Activated naive CD4-positive, alpha-beta T cell treated with anti-CD3 and anti-CD28 coated beads, Interleukin-2, amount 10 ng/mL, durations not matched to agents 7 days and 5 days (primary cell): ENCODE measurements around the gene FXYD4.
"Not testable (repeated sequence)": the region's sequence is repeated elsewhere in the genome, so short reads cannot be mapped to it uniquely, and the experiment has no call there.

Experiments
- CTCF ChIA-PET: fragments of 350-600 bp; sonication (Branson Sonifier 250); formaldehyde crosslinking; loops from one replicate; lab custom pipeline; 2021; ENCODE audit warnings: antibody characterized with exemption; lab: Charles Lee
- DNase-seq: peaks from one replicate; pipeline ENCODE4 v3.0.0-alpha.2; 2020
- H3K27ac Mint-ChIP-seq: one replicate; pipeline ENCODE4 v1.8.0; 2021; ENCODE audit warnings: mild to moderate bottlenecking, moderate library complexity, mixed read lengths
- H3K27me3 Mint-ChIP-seq: one replicate; pipeline ENCODE4 v1.8.0; 2021; ENCODE audit warnings: mild to moderate bottlenecking, mixed read lengths
- H3K36me3 Mint-ChIP-seq: one replicate; pipeline ENCODE4 v1.8.0; 2021; ENCODE audit warnings: mixed read lengths
- H3K4me1 Mint-ChIP-seq: one replicate; pipeline ENCODE4 v1.8.0; 2021; ENCODE audit warnings: mixed read lengths
- H3K4me3 Mint-ChIP-seq: one replicate; pipeline ENCODE4 v1.8.0; 2021; ENCODE audit warnings: mild to moderate bottlenecking, moderate library complexity, mixed read lengths
- H3K9me3 Mint-ChIP-seq: one replicate; pipeline ENCODE4 v1.8.0; 2021; ENCODE audit warnings: mixed read lengths

FXYD4 gene

GRCh38 chr10:43410345-43410744 is 38.9 kb downstream of the FXYD4 start:
- CTCF ChIA-PET = interaction anchor here (0.6 kb wide), 1 partner anchor 619 kb away, joined by 4 read pairs; no protein-coding TSS in a partner anchor
- Mint-ChIP-seq H3K36me3 (peaks cover 30% of the 10 kb centered on the region), H3K4me1 (peaks cover 26% of the 10 kb centered on the region), H3K9me3 (no peaks in the 10 kb centered on the region), H3K4me3 (peak overlapping the region; percentile 99), H3K27me3 (no peaks in the 10 kb centered on the region), H3K27ac (peak overlapping the region; percentile 98)
- no peak for DNase-seq

DNA sequence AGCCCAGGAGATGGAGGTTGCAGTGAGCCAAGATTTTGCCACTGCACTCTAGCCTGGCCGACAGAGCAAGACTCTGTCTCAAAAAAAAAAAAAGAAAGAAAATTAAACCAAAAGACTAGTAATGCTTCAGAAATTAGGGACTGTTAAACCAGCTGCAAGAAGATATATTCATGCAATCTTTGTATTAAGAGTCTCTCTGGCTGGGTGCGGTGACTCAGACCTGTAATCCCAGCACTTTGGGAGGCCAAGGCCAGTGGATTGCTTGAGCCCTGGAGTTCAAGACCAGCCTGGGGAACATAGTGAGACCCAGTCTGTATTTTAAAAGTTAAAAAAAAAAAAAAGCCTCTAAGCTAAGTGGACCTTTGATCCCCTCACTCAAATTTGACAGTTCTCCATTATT is 40.1 kb downstream of the FXYD4 start:
- Mint-ChIP-seq H3K4me3 (no peak overlapping the region), H3K36me3 (peaks cover 22% of the 10 kb centered on the region), H3K9me3 (no peaks in the 10 kb centered on the region), H3K27me3 (no peaks in the 10 kb centered on the region), H3K27ac (no peak overlapping the region), H3K4me1 (peaks cover 32% of the 10 kb centered on the region)
- CTCF ChIA-PET = no interaction called here
- no peak for DNase-seq

GRCh38 chr10:43415544-43415943 is 44.1 kb downstream of the FXYD4 start:
- DNase-seq = peak; percentile 35
- Mint-ChIP-seq H3K9me3 (no peaks in the 10 kb centered on the region), H3K4me1 (peaks cover 54% of the 10 kb centered on the region), H3K36me3 (peaks cover 6% of the 10 kb centered on the region), H3K27me3 (peaks cover 4% of the 10 kb centered on the region), H3K4me3 (no peak overlapping the region), H3K27ac (peak overlapping the region; percentile 69)
- CTCF ChIA-PET = no interaction called here

- H3K27me3 Mint-ChIP-seq = peaks cover 4% of the 10 kb centered on the region
- DNase-seq = peak; percentile 68
- CTCF ChIA-PET = interaction anchor here (1.1 kb wide), 1 partner anchor 10 kb away, joined by 3 read pairs; no protein-coding TSS in a partner anchor
Observed at GRCh38 chr10:43417950-43418768, 46.7 kb downstream of the FXYD4 start.

DNA sequence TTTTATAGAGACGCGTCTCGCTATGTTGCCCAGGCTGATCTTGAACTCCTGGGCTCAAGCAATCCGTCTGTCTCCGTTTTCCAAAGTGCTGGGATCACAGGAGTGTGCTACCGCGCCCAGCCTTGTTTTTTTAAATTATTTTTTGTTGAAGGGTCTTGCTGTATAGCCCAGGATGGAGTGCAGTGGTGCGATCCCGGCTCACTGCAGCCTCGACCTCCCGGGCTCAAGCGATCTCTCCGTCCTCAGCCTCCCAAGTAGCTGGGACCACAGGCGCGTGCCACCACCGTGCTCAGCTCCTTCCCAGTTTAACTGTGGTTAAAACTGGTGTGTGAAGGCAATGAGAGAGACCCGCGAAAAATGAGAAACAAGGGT is 48.5 kb downstream of the FXYD4 start:
- H3K4me1 Mint-ChIP-seq = peaks cover 60% of the 10 kb centered on the region
- CTCF ChIA-PET = interaction anchor here (0.9 kb wide), 1 partner anchor 13 kb away, joined by 3 read pairs; no protein-coding TSS in a partner anchor
- peaks cover 4% of the 10 kb centered on the region for H3K27me3 Mint-ChIP-seq
- DNase-seq = no peak
- peak overlapping the region; percentile 99 for H3K27ac Mint-ChIP-seq
- no peaks in the 10 kb centered on the region for H3K36me3 Mint-ChIP-seq
- no peaks in the 10 kb centered on the region for H3K9me3 Mint-ChIP-seq
- peak overlapping the region; percentile 87 for H3K4me3 Mint-ChIP-seq

More at GRCh38 chr10:43417950-43418768, 46.7 kb downstream of the FXYD4 start:
- H3K9me3 Mint-ChIP-seq = no peaks in the 10 kb centered on the region
- H3K4me1 Mint-ChIP-seq = peaks cover 57% of the 10 kb centered on the region
- peak overlapping the region; percentile 50 for H3K4me3 Mint-ChIP-seq
- H3K36me3 Mint-ChIP-seq = no peaks in the 10 kb centered on the region
- H3K27ac Mint-ChIP-seq = peak overlapping the region; percentile 99

- H3K9me3 Mint-ChIP-seq = no peaks in the 10 kb centered on the region
- H3K4me1 Mint-ChIP-seq = peaks cover 61% of the 10 kb centered on the region
- H3K36me3 Mint-ChIP-seq = no peaks in the 10 kb centered on the region
Observed at GRCh38 chr10:43420369-43421200, 49.1 kb downstream of the FXYD4 start.

GRCh38 chr10:43421201-43421507 is 49.7 kb downstream of the FXYD4 start:
- Mint-ChIP-seq H3K9me3 (no peaks in the 10 kb centered on the region), H3K4me3 (peak overlapping the region; percentile 87), H3K4me1 (peaks cover 63% of the 10 kb centered on the region), H3K27me3 (peaks cover 4% of the 10 kb centered on the region), H3K36me3 (no peaks in the 10 kb centered on the region), H3K27ac (peak overlapping the region; percentile 99)
- CTCF ChIA-PET = interaction anchor here (0.9 kb wide), 1 partner anchor 12 kb away, joined by 3 read pairs; no protein-coding TSS in a partner anchor
- no peak for DNase-seq

More at GRCh38 chr10:43420369-43421200, 49.1 kb downstream of the FXYD4 start:
- Mint-ChIP-seq H3K4me3 (peak overlapping the region; percentile 87), H3K27me3 (peaks cover 4% of the 10 kb centered on the region), H3K27ac (peak overlapping the region; percentile 99)
- peak; percentile 92 for DNase-seq
- CTCF ChIA-PET = interaction anchor here (0.9 kb wide), 1 partner anchor 13 kb away, joined by 3 read pairs; no protein-coding TSS in a partner anchor

DNA sequence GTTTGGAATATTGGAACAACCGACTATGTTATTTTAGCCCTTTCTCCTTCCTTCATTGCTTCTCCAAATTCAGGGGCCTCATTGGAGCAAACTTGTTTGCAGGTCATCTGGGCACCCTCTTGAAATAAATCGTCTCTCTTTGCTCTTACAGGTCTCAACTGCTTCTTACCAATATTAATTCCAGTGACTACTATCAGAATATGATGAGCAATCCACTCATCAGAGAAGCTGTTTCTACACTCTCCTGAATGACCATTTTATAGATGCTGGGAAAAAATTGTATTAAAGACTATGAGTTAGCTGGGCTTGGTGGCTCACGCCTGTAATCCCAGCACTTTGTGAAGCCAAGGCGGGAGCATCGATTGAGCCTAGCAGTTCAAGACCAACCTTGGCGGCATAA is 50.1 kb downstream of the FXYD4 start:
- CTCF ChIA-PET = interaction anchor here (0.7 kb wide), 1 partner anchor 11 kb away, joined by 6 read pairs; no protein-coding TSS in a partner anchor
- no peak for DNase-seq
- Mint-ChIP-seq H3K4me1 (peaks cover 65% of the 10 kb centered on the region), H3K36me3 (no peaks in the 10 kb centered on the region), H3K4me3 (peak overlapping the region; percentile 68), H3K27me3 (peaks cover 4% of the 10 kb centered on the region), H3K27ac (peak overlapping the region; percentile 99), H3K9me3 (no peaks in the 10 kb centered on the region)

- Mint-ChIP-seq H3K4me1 (peaks cover 66% of the 10 kb centered on the region), H3K4me3 (peak overlapping the region; percentile 68), H3K27ac (peak overlapping the region; percentile 99)
- CTCF ChIA-PET = interaction anchor here (0.7 kb wide), 1 partner anchor 10 kb away, joined by 6 read pairs; no protein-coding TSS in a partner anchor
- not testable (repeated sequence) for H3K9me3 Mint-ChIP-seq, H3K36me3 Mint-ChIP-seq, H3K27me3 Mint-ChIP-seq, DNase-seq
Observed at GRCh38 chr10:43421944-43422343, 50.5 kb downstream of the FXYD4 start.

DNA sequence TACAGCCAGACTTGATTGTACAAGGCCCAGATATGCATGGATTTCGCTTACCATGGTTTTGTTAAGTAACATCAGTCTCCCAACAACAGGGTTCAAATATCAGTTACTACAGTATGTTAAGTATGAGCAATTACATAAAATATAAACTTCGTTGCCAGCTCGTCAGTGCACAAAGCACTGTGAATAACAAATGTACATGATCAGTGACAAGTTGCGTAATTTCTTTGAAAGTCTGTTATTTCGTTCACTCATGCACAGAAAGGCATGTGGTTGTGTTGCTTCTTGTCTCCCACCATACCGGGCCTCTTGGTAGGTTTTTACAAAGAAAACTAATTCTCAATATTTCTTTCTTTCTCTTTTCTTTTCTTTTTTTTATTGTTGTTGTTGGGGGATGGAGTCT is 53.0 kb downstream of the FXYD4 start:
- CTCF ChIA-PET = no interaction called here
- Mint-ChIP-seq H3K36me3 (no peaks in the 10 kb centered on the region), H3K27me3 (no peaks in the 10 kb centered on the region), H3K27ac (no peak overlapping the region), H3K4me1 (peaks cover 58% of the 10 kb centered on the region), H3K4me3 (no peak overlapping the region), H3K9me3 (no peaks in the 10 kb centered on the region)
- no peak for DNase-seq
